ENCODE results near the gene XAGE1B. TPM values are rescaled to one million over a fixed set of nuclear protein-coding genes. Genes with fewer than 3 reads are reported as not detected.

The XAGE1B gene
- total and polyA plus RNA-seq, 9 of the 15 experiments (the other 6 are each of a cell fraction or from before 2014, with no cell fraction given), result 3.1 to 382 (median 105) TPM

DNA sequence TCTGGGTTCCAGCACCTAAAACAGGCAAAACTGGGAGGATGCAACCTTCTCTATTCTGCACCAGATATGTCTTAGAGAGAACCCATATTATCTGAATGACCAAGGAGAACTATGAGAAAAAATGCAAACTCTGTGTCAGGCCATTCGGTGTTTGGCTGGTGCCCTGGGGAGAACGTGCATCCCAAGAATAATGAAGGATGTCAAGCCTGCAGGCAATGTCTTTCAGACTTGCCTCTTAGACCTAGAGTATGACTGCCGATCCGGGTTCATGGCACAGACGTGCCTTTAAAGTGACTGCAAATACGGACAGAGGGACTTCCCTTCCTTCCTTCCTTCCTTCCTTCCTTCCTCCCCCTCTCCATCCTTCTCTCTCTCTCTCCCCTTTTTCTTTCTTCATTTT, 6.9 kb downstream of the XAGE1B start (continued):
- TF ChIP-seq DMBX1 (CRISPR knock-in tag; IDR thresholded peaks at IDR 0.05; ENCODE audit: borderline replicate concordance) (no peak), PRDM10 (IDR thresholded peaks at IDR 0.05; ENCODE audit: partially characterized antibody) (no peak), THAP7 (CRISPR knock-in tag; IDR thresholded peaks at IDR 0.05) (no peak), HNRNPK (IDR thresholded peaks at IDR 0.05; ENCODE audit: low read depth, low read length, poor library complexity, severe bottlenecking) (no peak), ZNF165 (CRISPR knock-in tag; IDR thresholded peaks at IDR 0.05; ENCODE audit: borderline replicate concordance) (no peak), PML (IDR thresholded peaks at IDR 0.05; ENCODE audit: low read length) (no peak), MEF2D (tag; conservative IDR thresholded peaks at IDR 0.05; ENCODE audit: low read depth) (no peak), RBM17 (IDR thresholded peaks at IDR 0.05; ENCODE audit: borderline replicate concordance, low read depth, low read length) (no peak)
- TF ChIP-seq, protein P1, sequence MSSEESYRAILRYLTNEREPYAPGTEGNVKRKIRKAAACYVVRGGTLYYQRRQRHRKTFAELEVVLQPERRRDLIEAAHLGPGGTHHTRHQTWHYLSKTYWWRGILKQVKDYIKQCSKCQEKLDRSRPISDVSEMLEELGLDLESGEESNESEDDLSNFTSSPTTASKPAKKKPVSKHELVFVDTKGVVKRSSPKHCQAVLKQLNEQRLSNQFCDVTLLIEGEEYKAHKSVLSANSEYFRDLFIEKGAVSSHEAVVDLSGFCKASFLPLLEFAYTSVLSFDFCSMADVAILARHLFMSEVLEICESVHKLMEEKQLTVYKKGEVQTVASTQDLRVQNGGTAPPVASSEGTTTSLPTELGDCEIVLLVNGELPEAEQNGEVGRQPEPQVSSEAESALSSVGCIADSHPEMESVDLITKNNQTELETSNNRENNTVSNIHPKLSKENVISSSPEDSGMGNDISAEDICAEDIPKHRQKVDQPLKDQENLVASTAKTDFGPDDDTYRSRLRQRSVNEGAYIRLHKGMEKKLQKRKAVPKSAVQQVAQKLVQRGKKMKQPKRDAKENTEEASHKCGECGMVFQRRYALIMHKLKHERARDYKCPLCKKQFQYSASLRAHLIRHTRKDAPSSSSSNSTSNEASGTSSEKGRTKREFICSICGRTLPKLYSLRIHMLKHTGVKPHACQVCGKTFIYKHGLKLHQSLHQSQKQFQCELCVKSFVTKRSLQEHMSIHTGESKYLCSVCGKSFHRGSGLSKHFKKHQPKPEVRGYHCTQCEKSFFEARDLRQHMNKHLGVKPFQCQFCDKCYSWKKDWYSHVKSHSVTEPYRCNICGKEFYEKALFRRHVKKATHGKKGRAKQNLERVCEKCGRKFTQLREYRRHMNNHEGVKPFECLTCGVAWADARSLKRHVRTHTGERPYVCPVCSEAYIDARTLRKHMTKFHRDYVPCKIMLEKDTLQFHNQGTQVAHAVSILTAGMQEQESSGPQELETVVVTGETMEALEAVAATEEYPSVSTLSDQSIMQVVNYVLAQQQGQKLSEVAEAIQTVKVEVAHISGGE (CRISPR knock-in tag; IDR thresholded peaks at IDR 0.05), result no peak
